ENCODE results near the gene ZCCHC9.

- TF ChIP-seq CTCF (IDR thresholded peaks at IDR 0.05) (no peak), EZH2 (IDR thresholded peaks at IDR 0.05; ENCODE audit: borderline replicate concordance, insufficient read depth, low read depth, low read length, poor library complexity, severe bottlenecking) (no peak)
These were observed 13.2 kb downstream of the ZCCHC9 start for GRCh38 chr5:81314581-81314980.

Measured in B cell (primary cell).